Measurements from ENCODE around the gene JMJD8. TPM values are rescaled to one million over a fixed set of nuclear protein-coding genes. Genes with fewer than 3 reads are reported as not detected.

Gene JMJD8
- total RNA-seq, 1 donor from 2014 or later = 46.1 TPM

- TF ChIP-seq, protein P1, sequence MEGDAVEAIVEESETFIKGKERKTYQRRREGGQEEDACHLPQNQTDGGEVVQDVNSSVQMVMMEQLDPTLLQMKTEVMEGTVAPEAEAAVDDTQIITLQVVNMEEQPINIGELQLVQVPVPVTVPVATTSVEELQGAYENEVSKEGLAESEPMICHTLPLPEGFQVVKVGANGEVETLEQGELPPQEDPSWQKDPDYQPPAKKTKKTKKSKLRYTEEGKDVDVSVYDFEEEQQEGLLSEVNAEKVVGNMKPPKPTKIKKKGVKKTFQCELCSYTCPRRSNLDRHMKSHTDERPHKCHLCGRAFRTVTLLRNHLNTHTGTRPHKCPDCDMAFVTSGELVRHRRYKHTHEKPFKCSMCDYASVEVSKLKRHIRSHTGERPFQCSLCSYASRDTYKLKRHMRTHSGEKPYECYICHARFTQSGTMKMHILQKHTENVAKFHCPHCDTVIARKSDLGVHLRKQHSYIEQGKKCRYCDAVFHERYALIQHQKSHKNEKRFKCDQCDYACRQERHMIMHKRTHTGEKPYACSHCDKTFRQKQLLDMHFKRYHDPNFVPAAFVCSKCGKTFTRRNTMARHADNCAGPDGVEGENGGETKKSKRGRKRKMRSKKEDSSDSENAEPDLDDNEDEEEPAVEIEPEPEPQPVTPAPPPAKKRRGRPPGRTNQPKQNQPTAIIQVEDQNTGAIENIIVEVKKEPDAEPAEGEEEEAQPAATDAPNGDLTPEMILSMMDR (IDR thresholded peaks at IDR 0.05; ENCODE audit: unreplicated experiment) = no peak
- Mint-ChIP-seq H3K4me3 (no peak overlapping the region), H3K9me3 (no peaks in the 10 kb centered on the region), H3K36me3 (no peaks in the 10 kb centered on the region), H3K27ac (no peak overlapping the region), H3K27me3 (ENCODE audit: low read depth) (peaks cover 83% of the 10 kb centered on the region), H3K4me1 (no peaks in the 10 kb centered on the region)
- DNase-seq (ENCODE audit: low spot score in 2 of 2, unreplicated experiment in 2 of 2) = no peak
Measured at GRCh38 chr16:704047-704446, 19.9 kb upstream of the JMJD8 start.

- no peak for DNase-seq (ENCODE audit: low spot score in 2 of 2, unreplicated experiment in 2 of 2)
- no peak overlapping the region for H3K4me3 Mint-ChIP-seq
- H3K4me1 Mint-ChIP-seq = no peaks in the 10 kb centered on the region
- no peak overlapping the region for H3K27ac Mint-ChIP-seq
- H3K9me3 Mint-ChIP-seq = no peaks in the 10 kb centered on the region
- TF ChIP-seq, protein P1 (IDR thresholded peaks at IDR 0.05; ENCODE audit: unreplicated experiment) = no peak
- no peaks in the 10 kb centered on the region for H3K36me3 Mint-ChIP-seq
- H3K27me3 Mint-ChIP-seq (ENCODE audit: low read depth) = peaks cover 83% of the 10 kb centered on the region
Measured at GRCh38 chr16:703406-703805, 19.3 kb upstream of the JMJD8 start.

DNA sequence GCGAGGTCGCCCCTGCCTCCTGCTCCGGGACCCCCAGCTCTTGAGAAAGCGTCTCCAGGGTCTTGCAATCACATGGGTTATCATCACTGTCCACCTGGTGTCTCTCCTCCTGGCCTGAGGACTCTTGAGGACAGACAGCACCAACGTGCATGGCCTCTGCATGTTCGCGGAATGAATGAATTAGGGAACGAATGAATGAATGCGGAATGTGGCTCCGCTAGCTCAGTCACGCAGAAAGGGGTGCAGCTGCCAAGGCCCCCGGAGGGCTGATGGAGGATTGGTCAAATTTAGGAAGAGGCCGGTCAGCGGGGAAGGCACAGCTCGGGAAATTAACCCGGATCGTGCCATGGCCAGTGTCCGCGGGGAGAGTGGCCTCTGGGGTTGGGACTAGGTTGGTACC lies 18.2 kb upstream of the JMJD8 start:
- H3K4me3 Mint-ChIP-seq = no peak overlapping the region
- H3K36me3 Mint-ChIP-seq = no peaks in the 10 kb centered on the region
- no peak overlapping the region for H3K27ac Mint-ChIP-seq
- no peaks in the 10 kb centered on the region for H3K9me3 Mint-ChIP-seq
- peaks cover 85% of the 10 kb centered on the region for H3K27me3 Mint-ChIP-seq (ENCODE audit: low read depth)
- no peak for DNase-seq (ENCODE audit: low spot score in 2 of 2, unreplicated experiment in 2 of 2)
- TF ChIP-seq, protein P1 (IDR thresholded peaks at IDR 0.05; ENCODE audit: unreplicated experiment) = no peak
- H3K4me1 Mint-ChIP-seq = no peaks in the 10 kb centered on the region

GRCh38 chr16:700684-701584 lies 16.8 kb upstream of the JMJD8 start:
- Mint-ChIP-seq H3K27me3 (ENCODE audit: low read depth) (peaks cover 85% of the 10 kb centered on the region), H3K4me3 (no peak overlapping the region), H3K4me1 (no peaks in the 10 kb centered on the region), H3K36me3 (no peaks in the 10 kb centered on the region), H3K27ac (no peak overlapping the region), H3K9me3 (no peaks in the 10 kb centered on the region)
- peak; percentile 69 to 87 for DNase-seq (ENCODE audit: low spot score in 2 of 2, unreplicated experiment in 2 of 2)
- TF ChIP-seq, protein P1 (IDR thresholded peaks at IDR 0.05; ENCODE audit: unreplicated experiment) = no peak

DNA sequence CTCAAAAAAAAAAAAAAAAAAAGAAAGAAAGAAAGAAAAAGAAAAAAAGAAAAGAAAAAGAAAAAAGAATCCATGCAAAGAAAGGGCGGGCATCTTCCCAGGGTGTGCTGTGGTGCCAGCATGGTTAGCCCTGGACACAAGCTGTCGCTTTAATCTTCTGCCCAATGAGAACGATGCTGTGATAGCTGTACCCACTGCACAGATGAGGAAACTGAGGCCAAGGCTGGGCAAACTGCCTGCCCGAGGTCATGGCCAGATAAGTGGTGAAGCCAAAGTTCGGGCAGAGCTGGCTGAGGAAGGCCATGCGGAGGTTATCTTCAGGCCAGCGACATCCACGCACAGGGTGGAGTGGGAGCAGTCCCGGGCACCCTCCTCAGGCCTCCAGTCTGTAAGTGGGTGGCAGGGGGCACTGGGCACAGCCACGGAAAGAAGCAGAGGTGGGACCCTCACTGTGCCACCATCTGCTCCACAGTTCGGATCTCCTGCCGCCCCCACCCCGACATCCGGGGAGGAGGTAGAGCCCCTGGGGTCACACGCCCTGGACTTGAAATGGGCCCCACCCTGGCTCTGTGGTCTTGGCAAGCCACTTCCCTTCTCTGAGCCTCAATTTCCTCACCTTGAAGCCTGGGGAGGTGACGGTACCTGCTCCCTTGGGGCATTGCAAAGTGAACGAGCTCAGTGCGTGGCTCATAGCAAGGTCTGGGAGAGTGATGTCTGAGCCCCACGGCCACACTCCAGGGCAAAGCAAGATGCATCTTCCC lies 15.0 kb upstream of the JMJD8 start:
- Mint-ChIP-seq H3K36me3 (no peaks in the 10 kb centered on the region), H3K27ac (no peak overlapping the region), H3K4me3 (no peak overlapping the region), H3K9me3 (no peaks in the 10 kb centered on the region), H3K27me3 (ENCODE audit: low read depth) (peaks cover 93% of the 10 kb centered on the region), H3K4me1 (peaks cover 5% of the 10 kb centered on the region)
- no peak for DNase-seq (ENCODE audit: low spot score in 2 of 2, unreplicated experiment in 2 of 2)
- TF ChIP-seq, protein P1 (IDR thresholded peaks at IDR 0.05; ENCODE audit: unreplicated experiment) = no peak

Data from mesothelial cell of epicardium (in vitro differentiated cells).